Right lobe of liver (tissue), 4 donors: ENCODE measurements around the gene TPRA1.

Experiments
- POLR2A ChIP-seq: fragments of 450-650 bp; IDR thresholded peaks from one replicate; pipeline ENCODE4 v1.6.1; 2017; ENCODE audit warnings: antibody characterized with exemption, mild to moderate bottlenecking
- TF ChIP-seq, protein P1 (sequence below), 4 donors: fragments of 200-600 bp in 3 of 4; fragments of 450-650 bp in 1 of 4; IDR thresholded peaks; one replicate each; pipeline versions ENCODE4 v1.5.1 to v1.8.0; 2016 to 2022; ENCODE audit warnings: antibody characterized with exemption in 4 of 4, mild to moderate bottlenecking in 2 of 4
- donor health status: DM: no; HTN: no; CAD: no.
- donor health status: DM: no; HTN: no; CAD: no.
- donor health status: DM: no; HTN: yes; CAD: no.

DNA sequence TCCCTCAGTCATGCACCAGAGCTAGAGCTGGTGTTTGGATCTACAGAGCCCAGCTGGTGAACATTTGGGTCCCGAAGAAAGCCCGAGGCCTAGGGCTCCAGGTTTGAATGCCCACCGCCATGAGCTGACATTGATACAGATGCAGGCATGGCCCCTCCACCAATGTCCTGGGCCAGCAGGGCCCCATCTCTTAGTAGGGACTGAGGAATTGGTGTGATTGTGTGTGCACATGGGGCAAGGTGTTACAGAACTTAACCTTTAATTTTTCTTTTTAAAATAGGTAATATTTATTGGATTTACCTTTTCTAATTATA, 49.5 kb upstream of the TPRA1 start:
- TF ChIP-seq, protein P1, sequence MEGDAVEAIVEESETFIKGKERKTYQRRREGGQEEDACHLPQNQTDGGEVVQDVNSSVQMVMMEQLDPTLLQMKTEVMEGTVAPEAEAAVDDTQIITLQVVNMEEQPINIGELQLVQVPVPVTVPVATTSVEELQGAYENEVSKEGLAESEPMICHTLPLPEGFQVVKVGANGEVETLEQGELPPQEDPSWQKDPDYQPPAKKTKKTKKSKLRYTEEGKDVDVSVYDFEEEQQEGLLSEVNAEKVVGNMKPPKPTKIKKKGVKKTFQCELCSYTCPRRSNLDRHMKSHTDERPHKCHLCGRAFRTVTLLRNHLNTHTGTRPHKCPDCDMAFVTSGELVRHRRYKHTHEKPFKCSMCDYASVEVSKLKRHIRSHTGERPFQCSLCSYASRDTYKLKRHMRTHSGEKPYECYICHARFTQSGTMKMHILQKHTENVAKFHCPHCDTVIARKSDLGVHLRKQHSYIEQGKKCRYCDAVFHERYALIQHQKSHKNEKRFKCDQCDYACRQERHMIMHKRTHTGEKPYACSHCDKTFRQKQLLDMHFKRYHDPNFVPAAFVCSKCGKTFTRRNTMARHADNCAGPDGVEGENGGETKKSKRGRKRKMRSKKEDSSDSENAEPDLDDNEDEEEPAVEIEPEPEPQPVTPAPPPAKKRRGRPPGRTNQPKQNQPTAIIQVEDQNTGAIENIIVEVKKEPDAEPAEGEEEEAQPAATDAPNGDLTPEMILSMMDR (IDR thresholded peaks at IDR 0.05): no peak
- TF ChIP-seq POLR2A: no peak
